Right renal cortex interstitium (tissue), 3 donors: ENCODE measurements around the gene CRACDL. TPM values are rescaled to one million over a fixed set of nuclear protein-coding genes. Genes with fewer than 3 reads are reported as not detected.

Experiments used
- DNase-seq, 3 donors: peaks; one replicate each; pipeline ENCODE4 v3.0.0-alpha.2; 2013; ENCODE audit warnings: low read depth in 3 of 3, low spot score in 2 of 3
- polyA plus RNA-seq, 3 donors: library from polyadenylated mRNA; unstranded; fragments of 120-200 nt; gene quantifications; one replicate each; pipeline ENCODE4 v1.2.1, GENCODE V29; 2013; ENCODE audit not compliant: insufficient read length in 3 of 3

The CRACDL gene
- polyA plus RNA-seq, 3 donors, result 2.4 to 3.0 (median 2.5) TPM

- DNase-seq, result no peak
Observed at GRCh38 chr2:98805412-98806171, 130.4 kb downstream of the CRACDL start.

GRCh38 chr2:98804736-98805135, 131.3 kb downstream of the CRACDL start:
- DNase-seq, result no peak

GRCh38 chr2:98804265-98804650, 131.8 kb downstream of the CRACDL start:
- no peak for DNase-seq

GRCh38 chr2:98803405-98804264, 132.4 kb downstream of the CRACDL start:
- DNase-seq, result no peak

- no peak for DNase-seq
Observed at GRCh38 chr2:98802344-98802743, 133.7 kb downstream of the CRACDL start.

- no peak for DNase-seq
Observed at GRCh38 chr2:98801921-98802321, 134.1 kb downstream of the CRACDL start.

GRCh38 chr2:98801286-98801685, 134.7 kb downstream of the CRACDL start:
- no peak for DNase-seq

- DNase-seq, result no peak
Observed at GRCh38 chr2:98800330-98801064, 135.5 kb downstream of the CRACDL start.

- DNase-seq, result no peak
Observed at GRCh38 chr2:98799375-98800329, 136.4 kb downstream of the CRACDL start.

- DNase-seq, result no peak
Observed at GRCh38 chr2:98796775-98797544, 139.1 kb downstream of the CRACDL start.

- DNase-seq, result no peak
Observed at GRCh38 chr2:98795891-98796676, 139.9 kb downstream of the CRACDL start.

GRCh38 chr2:98793897-98794830, 141.9 kb downstream of the CRACDL start:
- no peak for DNase-seq

GRCh38 chr2:98793275-98793674, 142.8 kb downstream of the CRACDL start:
- no peak for DNase-seq

GRCh38 chr2:98790221-98790620, 145.8 kb downstream of the CRACDL start:
- no peak for DNase-seq

GRCh38 chr2:98787700-98788099, 148.3 kb downstream of the CRACDL start:
- DNase-seq, result no peak

GRCh38 chr2:98786179-98786578, 149.8 kb downstream of the CRACDL start:
- no peak for DNase-seq

GRCh38 chr2:98782570-98782969, 153.5 kb downstream of the CRACDL start:
- no peak for DNase-seq
